GM19467 (cell line): ENCODE results near the gene TENT5A.
"Not testable (repeated sequence)": the region's sequence is repeated elsewhere in the genome, so short reads cannot be mapped to it uniquely, and the experiment has no call there.

Experiments used
- ATAC-seq: cut with Tn5 transposase; IDR thresholded peaks from one replicate; pipeline ENCODE4 v1.9.1; 2021; ENCODE audit warnings: mild to moderate bottlenecking, moderate library complexity; ENCODE audit not compliant: unreplicated experiment

Gene TENT5A

GRCh38 chr6:81752084-81752920 is at the start of gene TENT5A:
TENT5A (minus strand) TSS chr6:81752681; CDS start chr6:81752141, 540 bp downstream.
- ATAC-seq: peak; percentile 68

- no peak for ATAC-seq
These were observed 49.0 kb upstream of the TENT5A start for GRCh38 chr6:81801489-81801888.

- ATAC-seq: no peak
These were observed 48.2 kb upstream of the TENT5A start for GRCh38 chr6:81800666-81801065.

GRCh38 chr6:81799323-81799722 is 46.8 kb upstream of the TENT5A start:
- ATAC-seq: no peak

GRCh38 chr6:81797591-81797990 is 45.1 kb upstream of the TENT5A start:
- no peak for ATAC-seq

GRCh38 chr6:81795890-81796289 is 43.4 kb upstream of the TENT5A start:
- ATAC-seq: no peak

- ATAC-seq: no peak
These were observed 41.5 kb upstream of the TENT5A start for GRCh38 chr6:81793821-81794475.

GRCh38 chr6:81792826-81793225 is 40.3 kb upstream of the TENT5A start:
- ATAC-seq: no peak

GRCh38 chr6:81791756-81792155 is 39.3 kb upstream of the TENT5A start:
- no peak for ATAC-seq

- no peak for ATAC-seq
These were observed 37.6 kb upstream of the TENT5A start for GRCh38 chr6:81790034-81790433.

- no peak for ATAC-seq
These were observed 36.8 kb upstream of the TENT5A start for GRCh38 chr6:81789291-81789690.

- no peak for ATAC-seq
These were observed 36.3 kb upstream of the TENT5A start for GRCh38 chr6:81788748-81789147.

GRCh38 chr6:81787313-81788068 is 35.0 kb upstream of the TENT5A start:
- ATAC-seq: no peak

GRCh38 chr6:81786150-81786549 is 33.7 kb upstream of the TENT5A start:
- no peak for ATAC-seq

- ATAC-seq: no peak
These were observed 32.9 kb upstream of the TENT5A start for GRCh38 chr6:81785377-81785776.

- no peak for ATAC-seq
These were observed 31.4 kb upstream of the TENT5A start for GRCh38 chr6:81783893-81784292.

GRCh38 chr6:81781624-81782023 is 29.1 kb upstream of the TENT5A start:
- no peak for ATAC-seq

- no peak for ATAC-seq
These were observed 25.2 kb upstream of the TENT5A start for GRCh38 chr6:81777586-81778268.

- ATAC-seq: not testable (repeated sequence)
These were observed 23.7 kb upstream of the TENT5A start for GRCh38 chr6:81776219-81776618.

GRCh38 chr6:81774542-81774941 is 22.1 kb upstream of the TENT5A start:
- no peak for ATAC-seq

GRCh38 chr6:81773887-81774286 is 21.4 kb upstream of the TENT5A start:
- ATAC-seq: no peak
